Stomach (tissue), 9 donors: ENCODE results near the gene CDK9. TPM values are rescaled to one million over a fixed set of nuclear protein-coding genes. Genes with fewer than 3 reads are reported as not detected.
A peak's percentile ranks its signal among the peaks of the same experiment; 100 is the strongest.

Source experiments
- DNase-seq, 2 donors: peaks; one replicate each; pipeline versions ENCODE4 v3.0.0 to v3.0.0-alpha.2; 2013 to 2019
- H3K27ac ChIP-seq, 5 donors: fragments of 200-600 bp in 4 of 5; sonication (generic) in 4 of 5; one replicate each; pipeline ENCODE4 v1.5.1; 2013 to 2019; ENCODE audit warnings: mild to moderate bottlenecking in 1 of 5, moderate library complexity in 1 of 5
- H3K27me3 ChIP-seq, 3 donors: fragments of 200-600 bp; sonication (generic); one replicate each; pipeline ENCODE4 v1.5.1; 2017 to 2019; ENCODE audit warnings: mixed run types in 1 of 3
- H3K36me3 ChIP-seq, 4 donors: fragments of 200-600 bp; sonication (generic); 1 replicate in 3 of 4; 2 replicates in 1 of 4; pipeline ENCODE4 v1.5.1; 2016 to 2019
- H3K4me1 ChIP-seq, 4 donors: fragments of 200-600 bp; sonication (generic); one replicate each; pipeline ENCODE4 v1.5.1; 2016 to 2019
- H3K4me3 ChIP-seq, 4 donors: fragments of 200-600 bp; sonication (generic) in 3 of 4; one replicate each; pipeline ENCODE4 v1.5.1; 2016 to 2019; ENCODE audit warnings: mild to moderate bottlenecking in 1 of 4
- H3K9me3 ChIP-seq, 4 donors: fragments of 200-600 bp; sonication (generic); one replicate each; pipeline ENCODE4 v1.5.1; 2016 to 2019
- CTCF ChIP-seq, 7 experiments: fragments of 450-650 bp in 4 of 7; fragments of 200-600 bp in 3 of 7; sonication (generic) in 3 of 7; IDR thresholded peaks; one replicate each; pipeline ENCODE4 v1.5.1; 2016 to 2019; ENCODE audit warnings: antibody characterized with exemption in 7 of 7, control low read depth in 2 of 7, mild to moderate bottlenecking in 1 of 7
- EP300 ChIP-seq: sonication (generic); formaldehyde crosslinking; IDR thresholded peaks from one replicate; pipeline ENCODE4 v1.6.1; 2017; ENCODE audit warnings: antibody characterized with exemption
- POLR2A ChIP-seq, 4 donors: fragments of 450-650 bp; IDR thresholded peaks; one replicate each; pipeline ENCODE4 v1.6.1; 2016; ENCODE audit warnings: antibody characterized with exemption in 4 of 4, control low read depth in 2 of 4, mild to moderate bottlenecking in 1 of 4, moderate library complexity in 1 of 4
- POLR2AphosphoS5 ChIP-seq, 3 donors: sonication (generic); formaldehyde crosslinking; IDR thresholded peaks; one replicate each; pipeline ENCODE4 v1.6.1; 2016; ENCODE audit warnings: antibody characterized with exemption in 3 of 3
- WGBS, 5 donors: extraction: QIAGEN DNeasy Blood & Tissue Kit in 3 of 5; methylation state at CpG; one replicate each; pipeline versions ENCODE4 v1.1.5 to v1.1.7; 2013 to 2018; 5-methylcytosine and 5-hydroxymethylcytosine counted together
- intact Hi-C: fragments of 100-400 bp; cut with DNase I; formaldehyde crosslinking; loops from one replicate; pipeline ENCODE4 v1.15.1; 2023; ENCODE audit warnings: low total_unique reads
- polyA plus RNA-seq, 3 donors: library from polyadenylated mRNA; stranded (reverse); fragments of 200-250 nt; gene quantifications; one replicate each; pipeline ENCODE4 v1.2.3, GENCODE V29; 2013
- total RNA-seq, 5 donors: library from RNA; depleted of rRNA; stranded (reverse); fragments of >200 nt; gene quantifications; one replicate each; pipeline versions ENCODE4 v1.1.0 to v1.2.3, GENCODE V29; 2014 to 2016
- donor health status: healthy with polysubstance abuse.
- donor health status: Bipolar disorder and iron deficiency.
- donor health status: healthy.

CDK9 gene
- total and polyA plus RNA-seq, 8 donors, result 25.3 to 114 (median 44.1) TPM

DNA sequence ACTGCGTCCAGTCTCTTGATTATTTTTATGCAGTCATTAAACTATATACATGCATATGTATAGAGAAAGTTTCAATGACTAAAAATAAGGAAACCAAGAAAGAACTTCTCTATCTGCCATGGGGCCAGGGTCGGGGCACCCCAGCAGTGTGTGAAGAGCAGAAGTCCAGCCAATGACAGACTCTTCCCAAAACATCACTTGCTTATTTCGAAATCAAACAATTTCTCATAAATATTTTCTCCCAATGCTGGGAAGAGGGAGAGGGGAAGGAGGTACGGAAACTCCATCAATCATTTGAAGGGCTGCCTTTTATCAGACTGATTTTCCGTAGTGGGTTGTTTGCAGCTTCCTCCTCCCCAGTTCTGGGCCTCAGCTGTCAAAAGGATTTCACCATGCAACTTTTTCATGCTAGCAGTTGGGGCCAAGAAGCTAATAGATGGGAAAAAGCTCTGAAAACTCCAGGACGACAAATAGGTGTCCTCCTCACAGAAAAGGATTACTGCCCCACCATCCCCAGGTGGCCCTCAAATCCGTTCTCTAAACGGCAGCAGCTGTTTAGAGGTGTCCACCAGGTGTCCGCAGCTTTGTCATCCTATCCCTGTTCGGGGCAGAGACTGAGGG, 16.2 kb downstream of the CDK9 start:
- H3K4me1 ChIP-seq, result peaks cover 30 to 67% (median 43%) of the 10 kb centered on the region in 4 donors
- H3K27me3 ChIP-seq, result no peaks in the 10 kb centered on the region
- WGBS, 5 donors, result 23 to 30% (median 25%) methylated on average over 10 of the region's 10 CpGs
- intact Hi-C loops, result loop anchor here (10.0 kb wide), 1 partner anchor 63 kb away; no protein-coding TSS in a partner anchor
- H3K36me3 ChIP-seq, result peaks cover 14 to 24% (median 19%) of the 10 kb centered on the region in 4 donors
- peak overlapping the region; percentile 93 to 99 (median 96) for H3K27ac ChIP-seq
- peak overlapping the region; percentile 54 to 72 (median 58) for H3K4me3 ChIP-seq
- peak in 1 of 3 donors; percentile 6 for TF ChIP-seq POLR2AphosphoS5 (IDR thresholded peaks at IDR 0.05)
- TF ChIP-seq POLR2A (IDR thresholded peaks at IDR 0.05), result no peak
- no peaks in the 10 kb centered on the region for H3K9me3 ChIP-seq
- DNase-seq, result peak in 1 of 2 donors; percentile 69

GRCh38 chr9:127802576-127803443, 17.0 kb downstream of the CDK9 start, which contains the start of gene FPGS:
Gene FPGS (plus strand): TSS chr9:127802882. CDS start chr9:127802925, 43 bp downstream.
- Histone ChIP-seq H3K4me3 (peak within 1 kb of the TSS; percentile 54 to 72 (median 58)), H3K27ac (peak within 1 kb of the TSS; percentile 93 to 99 (median 96)), H3K9me3 (no peaks in the 10 kb centered on the region), H3K36me3 (peaks cover 21 to 32% (median 26%) of the 10 kb centered on the region in 4 donors), H3K4me1 (peaks cover 30 to 63% (median 37%) of the 10 kb centered on the region in 4 donors), H3K27me3 (no peaks in the 10 kb centered on the region)
- WGBS, 5 donors, result 0 to 1% (median 1%) methylated on average over 37 to 83 of the region's 83 CpGs
- DNase-seq, result peak; percentile 89 to 96
- intact Hi-C loops, result loop anchor here (10.0 kb wide), 1 partner anchor 62 kb away; no protein-coding TSS in a partner anchor
- TF ChIP-seq CTCF (IDR thresholded peaks at IDR 0.05) (no peak), POLR2A (IDR thresholded peaks at IDR 0.05) (peak in 1 of 4 donors; percentile 48), EP300 (no peak), POLR2AphosphoS5 (IDR thresholded peaks at IDR 0.05) (peak; percentile 4 to 75 (median 63))

DNA sequence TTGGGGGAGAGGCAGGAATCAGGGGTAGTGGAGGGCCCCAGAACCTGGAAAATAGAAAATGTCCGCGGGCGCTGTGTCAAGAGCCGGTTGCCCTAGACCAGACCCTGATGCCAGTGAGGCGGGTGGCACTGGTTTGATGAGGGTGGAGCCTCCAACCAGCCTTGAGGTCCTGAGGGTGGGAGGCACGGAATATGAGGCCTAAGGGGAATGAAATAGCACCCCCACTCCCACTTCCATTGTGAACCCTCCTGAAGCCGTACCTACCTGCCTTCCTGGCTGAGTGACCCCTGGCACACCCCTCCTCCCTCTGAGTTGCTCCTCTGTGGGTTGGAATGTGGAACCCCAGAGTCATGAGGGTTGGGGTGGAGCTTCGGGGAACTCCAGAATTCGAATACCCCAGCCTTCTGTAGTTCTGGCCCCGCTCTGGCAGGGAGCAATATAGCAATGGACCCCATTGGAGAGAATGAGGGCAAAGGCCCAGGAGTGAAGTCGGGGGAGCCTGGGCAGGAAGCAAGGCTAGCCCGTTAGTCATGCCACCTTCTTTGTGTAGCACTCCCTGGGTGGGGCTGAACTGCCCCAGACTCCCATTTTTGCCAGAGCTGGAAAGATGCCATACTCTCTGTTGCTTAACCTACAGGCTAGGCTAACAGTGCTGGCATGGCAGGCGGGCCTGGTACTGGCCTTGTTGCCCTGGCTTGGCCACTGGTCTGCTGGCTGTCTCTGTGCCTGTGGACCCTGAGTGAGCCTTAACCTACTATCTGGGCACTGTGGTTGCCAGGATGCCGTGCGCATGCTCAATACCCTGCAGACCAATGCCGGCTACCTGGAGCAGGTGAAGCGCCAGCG, 17.9 kb downstream of the CDK9 start:
- WGBS, 5 donors, result 32 to 47% (median 37%) methylated on average over 18 of the region's 18 CpGs
- no peaks in the 10 kb centered on the region for H3K9me3 ChIP-seq
- peaks cover 30 to 41% (median 35%) of the 10 kb centered on the region in 4 donors for H3K36me3 ChIP-seq
- intact Hi-C loops, result loop anchor here (10.0 kb wide), 1 partner anchor 61 kb away; no protein-coding TSS in a partner anchor
- H3K27ac ChIP-seq, result peak overlapping the region; percentile 93 to 99 (median 96)
- peak; percentile 53 to 74 for DNase-seq
- H3K27me3 ChIP-seq, result no peaks in the 10 kb centered on the region
- TF ChIP-seq POLR2AphosphoS5 (IDR thresholded peaks at IDR 0.05) (peak in 2 of 3 donors; percentile 25 to 70), CTCF (IDR thresholded peaks at IDR 0.05) (no peak), EP300 (no peak), POLR2A (IDR thresholded peaks at IDR 0.05) (peak in 1 of 4 donors; percentile 8)
- peak overlapping the region; percentile 54 to 72 (median 58) for H3K4me3 ChIP-seq
- peaks cover 27 to 55% (median 33%) of the 10 kb centered on the region in 4 donors for H3K4me1 ChIP-seq

DNA sequence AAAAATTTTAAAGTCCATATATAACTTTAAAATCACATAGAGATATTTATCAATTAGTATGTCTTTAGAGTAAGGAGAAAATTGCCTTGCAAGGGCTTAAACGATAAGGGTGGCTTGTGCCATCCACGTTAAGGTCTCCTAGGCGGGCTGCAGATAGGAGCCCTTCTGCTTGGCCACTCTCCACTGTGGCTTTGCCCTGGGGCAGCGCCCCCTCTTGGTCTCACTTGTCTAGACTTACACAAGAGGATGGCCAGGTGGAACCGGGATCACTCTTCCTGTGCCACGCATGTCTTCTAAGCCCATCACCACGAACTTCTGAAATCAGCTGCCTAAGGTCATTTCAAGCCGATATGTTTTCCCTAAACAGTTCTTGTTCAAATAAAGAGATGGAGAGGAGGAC, 19.8 kb downstream of the CDK9 start:
- DNase-seq, result no peak
- 68 to 86% (median 76%) methylated on average over 8 of the region's 8 CpGs for WGBS, 5 donors
- Histone ChIP-seq H3K36me3 (peaks cover 35 to 58% (median 51%) of the 10 kb centered on the region in 4 donors), H3K4me1 (peaks cover 34 to 66% (median 46%) of the 10 kb centered on the region in 4 donors), H3K4me3 (no peak overlapping the region), H3K9me3 (no peaks in the 10 kb centered on the region), H3K27me3 (no peaks in the 10 kb centered on the region), H3K27ac (no peak overlapping the region)
- no peak for TF ChIP-seq POLR2A (IDR thresholded peaks at IDR 0.05)
- intact Hi-C loops, result loop anchor here (10.0 kb wide), 1 partner anchor 59 kb away; no protein-coding TSS in a partner anchor
